Lower leg skin (tissue), 3 donors: Measurements from ENCODE around the gene ZC3H12C.

ENCODE experiments used
- CTCF ChIP-seq, 3 donors: fragments of 450-650 bp; IDR thresholded peaks; one replicate each; pipeline ENCODE4 v1.5.1; 2016; ENCODE audit warnings: antibody characterized with exemption in 3 of 3, mild to moderate bottlenecking in 3 of 3, moderate library complexity in 2 of 3
- POLR2A ChIP-seq, 2 donors: fragments of 450-650 bp; IDR thresholded peaks; one replicate each; pipeline ENCODE4 v1.6.1; 2016 to 2017; ENCODE audit warnings: antibody characterized with exemption in 2 of 2, mild to moderate bottlenecking in 1 of 2, moderate library complexity in 1 of 2

DNA sequence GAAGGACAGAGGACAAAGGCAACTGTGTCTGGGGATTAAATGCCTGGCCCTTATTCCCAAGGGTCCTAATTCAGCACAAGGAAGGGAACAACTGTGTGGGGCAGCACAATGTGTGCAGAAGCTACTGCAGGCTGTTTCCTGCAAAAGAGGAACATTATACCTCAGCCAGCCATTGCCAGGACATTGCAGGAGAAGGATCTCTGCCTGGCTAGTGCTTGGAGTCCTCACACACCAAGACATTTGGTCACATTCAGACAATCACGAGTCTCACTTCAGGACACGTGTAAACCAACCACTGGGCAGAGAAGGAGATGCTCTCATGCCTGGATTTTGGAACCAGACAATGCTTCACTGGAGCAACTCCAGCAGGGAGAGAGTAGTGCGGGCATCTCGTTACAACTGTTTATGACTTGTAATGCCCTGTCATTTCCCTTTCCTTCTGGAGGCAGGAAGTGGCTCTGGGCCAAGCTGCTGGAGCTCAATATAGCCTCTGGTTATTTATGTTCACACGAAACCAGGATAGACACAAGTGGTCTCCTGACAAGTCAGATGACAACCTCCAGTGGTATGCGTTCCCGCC, 23.9 kb upstream of the ZC3H12C start:
- no peak for TF ChIP-seq CTCF (IDR thresholded peaks at IDR 0.05)
- TF ChIP-seq POLR2A (IDR thresholded peaks at IDR 0.05): no peak
